Osteocyte (in vitro differentiated cells): ENCODE results near the gene GLUL. TPM values are rescaled to one million over a fixed set of nuclear protein-coding genes. Genes with fewer than 3 reads are reported as not detected.

Source experiments
- DNase-seq: peaks from one replicate; pipeline ENCODE4 v3.0.0; 2021; ENCODE audit warnings: mixed read lengths; ENCODE audit not compliant: unreplicated experiment; ENCODE audit errors: extremely low spot score
- H3K27ac Mint-ChIP-seq: one replicate; pipeline ENCODE4 v1.8.0; 2021; ENCODE audit warnings: mild to moderate bottlenecking, mixed read lengths; ENCODE audit not compliant: unreplicated experiment
- H3K27me3 Mint-ChIP-seq: one replicate; pipeline ENCODE4 v1.8.0; 2021; ENCODE audit warnings: mixed read lengths; ENCODE audit not compliant: unreplicated experiment
- H3K36me3 Mint-ChIP-seq: one replicate; pipeline ENCODE4 v1.8.0; 2021; ENCODE audit warnings: mixed read lengths; ENCODE audit not compliant: unreplicated experiment
- H3K4me1 Mint-ChIP-seq: one replicate; pipeline ENCODE4 v1.8.0; 2021; ENCODE audit warnings: mixed read lengths; ENCODE audit not compliant: unreplicated experiment
- H3K4me3 Mint-ChIP-seq: one replicate; pipeline ENCODE4 v1.8.0; 2021; ENCODE audit warnings: mild to moderate bottlenecking, moderate library complexity, mixed read lengths; ENCODE audit not compliant: unreplicated experiment
- H3K9me3 Mint-ChIP-seq: one replicate; pipeline ENCODE4 v1.8.0; 2021; ENCODE audit warnings: mixed read lengths; ENCODE audit not compliant: unreplicated experiment
- long read RNA-seq: library from polyadenylated mRNA; unstranded; transcript quantifications from one replicate; pipeline ENCODE4 v2.0.0, GENCODE V29; 2021
- total RNA-seq: library from RNA; stranded (reverse); gene quantifications from 2 replicates; pipeline ENCODE4 v1.2.1, GENCODE V29; 2021
- TF ChIP-seq, protein P1 (sequence below): fragments of 200-600 bp; sonication (generic); IDR thresholded peaks from 2 replicates; pipeline ENCODE4 v1.5.0; 2021; ENCODE audit warnings: antibody characterized with exemption, mild to moderate bottlenecking, moderate library complexity

GLUL gene
- 253 and 267 TPM in 2 replicates for total RNA-seq
- long read RNA-seq, full-length matches to known transcripts, result 1,395 of 1,539 reads
- long read RNA-seq, partial matches to known transcripts, result 91 of 1,539 reads
- long read RNA-seq, other reads (novel, unspliced or antisense), result 53 of 1,539 reads

DNA sequence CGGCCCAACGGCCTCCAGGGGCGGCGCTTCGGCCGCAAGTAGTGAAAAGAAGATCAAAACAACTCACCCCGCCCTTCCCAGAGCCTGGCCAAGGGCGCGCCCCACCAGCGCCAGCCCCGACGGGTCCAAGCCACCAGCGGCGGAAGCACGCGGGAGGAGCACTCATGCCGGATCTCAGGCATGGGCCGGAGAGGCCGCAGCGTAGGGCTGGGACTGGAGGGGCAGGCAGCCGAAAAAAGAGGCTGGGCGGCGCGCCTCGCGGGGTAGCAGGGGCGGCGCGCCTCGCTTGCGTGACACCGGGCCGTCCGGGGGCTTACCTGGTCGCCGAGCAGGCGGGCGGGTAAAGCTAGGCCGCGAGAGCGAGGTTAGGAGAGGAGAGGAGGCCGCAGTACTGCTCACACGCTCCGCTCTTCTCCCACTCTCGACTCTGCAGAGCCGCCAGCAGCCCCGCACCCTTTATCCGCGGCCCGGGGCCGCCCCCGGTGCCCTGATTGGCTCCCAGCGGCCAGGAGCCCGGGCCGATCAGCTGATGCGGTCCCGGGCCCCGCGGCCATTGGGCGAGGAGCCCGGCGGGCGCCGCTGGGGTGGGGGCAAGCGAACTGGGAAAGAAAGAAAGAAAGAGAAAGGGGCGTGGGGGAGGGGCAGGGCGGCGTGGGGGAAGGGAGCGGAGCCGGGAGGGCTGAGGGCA is at the start of gene GLUL:
GLUL (minus strand) TSS at position 429 of the 688 bp plus-strand sequence. CDS start 3,053 bp downstream, outside the sequence.
- H3K4me1 Mint-ChIP-seq, result peaks cover 31% of the 10 kb centered on the region
- H3K36me3 Mint-ChIP-seq, result peaks cover 32% of the 10 kb centered on the region
- H3K27me3 Mint-ChIP-seq, result no peaks in the 10 kb centered on the region
- DNase-seq, result peak; percentile 98
- H3K27ac Mint-ChIP-seq, result peak within 1 kb of the TSS; percentile 97
- H3K9me3 Mint-ChIP-seq, result no peaks in the 10 kb centered on the region
- TF ChIP-seq, protein P1, sequence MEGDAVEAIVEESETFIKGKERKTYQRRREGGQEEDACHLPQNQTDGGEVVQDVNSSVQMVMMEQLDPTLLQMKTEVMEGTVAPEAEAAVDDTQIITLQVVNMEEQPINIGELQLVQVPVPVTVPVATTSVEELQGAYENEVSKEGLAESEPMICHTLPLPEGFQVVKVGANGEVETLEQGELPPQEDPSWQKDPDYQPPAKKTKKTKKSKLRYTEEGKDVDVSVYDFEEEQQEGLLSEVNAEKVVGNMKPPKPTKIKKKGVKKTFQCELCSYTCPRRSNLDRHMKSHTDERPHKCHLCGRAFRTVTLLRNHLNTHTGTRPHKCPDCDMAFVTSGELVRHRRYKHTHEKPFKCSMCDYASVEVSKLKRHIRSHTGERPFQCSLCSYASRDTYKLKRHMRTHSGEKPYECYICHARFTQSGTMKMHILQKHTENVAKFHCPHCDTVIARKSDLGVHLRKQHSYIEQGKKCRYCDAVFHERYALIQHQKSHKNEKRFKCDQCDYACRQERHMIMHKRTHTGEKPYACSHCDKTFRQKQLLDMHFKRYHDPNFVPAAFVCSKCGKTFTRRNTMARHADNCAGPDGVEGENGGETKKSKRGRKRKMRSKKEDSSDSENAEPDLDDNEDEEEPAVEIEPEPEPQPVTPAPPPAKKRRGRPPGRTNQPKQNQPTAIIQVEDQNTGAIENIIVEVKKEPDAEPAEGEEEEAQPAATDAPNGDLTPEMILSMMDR, result peak; percentile 3
- H3K4me3 Mint-ChIP-seq, result peak within 1 kb of the TSS; percentile 96

DNA sequence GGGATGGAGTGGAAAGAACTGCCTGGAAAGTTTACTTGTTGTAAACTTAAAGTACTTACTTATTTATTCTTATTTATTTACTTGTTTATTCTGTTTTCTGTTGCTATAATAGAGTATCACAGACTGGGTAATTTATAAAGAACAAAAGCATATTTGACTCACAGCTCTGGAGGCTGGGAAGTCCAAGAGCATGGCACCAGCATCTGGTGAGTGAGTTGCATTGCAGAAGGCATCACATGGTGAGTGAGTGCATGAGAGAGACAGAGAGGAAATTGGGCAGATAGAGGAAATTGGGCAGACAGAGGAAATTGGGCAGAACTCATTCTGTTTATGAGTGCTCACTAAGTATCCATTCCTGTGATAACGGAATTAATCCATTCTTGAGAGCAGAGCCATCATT is 46.7 kb upstream of the GLUL start:
- Mint-ChIP-seq H3K4me3 (no peak overlapping the region), H3K9me3 (no peaks in the 10 kb centered on the region), H3K4me1 (no peaks in the 10 kb centered on the region), H3K27ac (no peak overlapping the region), H3K27me3 (peaks cover 12% of the 10 kb centered on the region), H3K36me3 (no peaks in the 10 kb centered on the region)
- no peak for DNase-seq
- TF ChIP-seq, protein P1, result no peak

DNA sequence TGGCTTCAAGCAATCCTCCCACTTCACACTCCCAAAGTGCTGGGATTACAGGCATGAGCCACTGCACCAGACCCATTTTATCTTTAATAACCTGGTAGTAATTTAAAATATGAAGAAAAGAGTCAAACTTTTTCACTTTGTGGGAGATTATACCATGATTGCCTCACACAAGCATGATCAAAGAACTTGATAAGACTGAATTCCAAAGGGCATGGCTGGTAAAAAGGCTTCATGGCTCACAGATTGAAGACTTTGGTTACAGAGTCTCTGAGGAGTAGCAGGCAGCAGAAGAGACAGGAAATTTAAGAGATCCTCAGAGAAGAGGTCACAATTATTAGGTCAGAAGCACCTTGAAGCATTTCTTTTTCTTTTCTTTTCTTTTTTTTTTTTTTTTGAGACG is 42.0 kb upstream of the GLUL start:
- TF ChIP-seq, protein P1, result no peak
- no peaks in the 10 kb centered on the region for H3K9me3 Mint-ChIP-seq
- peaks cover 22% of the 10 kb centered on the region for H3K27me3 Mint-ChIP-seq
- no peaks in the 10 kb centered on the region for H3K36me3 Mint-ChIP-seq
- H3K4me1 Mint-ChIP-seq, result no peaks in the 10 kb centered on the region
- H3K4me3 Mint-ChIP-seq, result no peak overlapping the region
- H3K27ac Mint-ChIP-seq, result no peak overlapping the region
- DNase-seq, result no peak

DNA sequence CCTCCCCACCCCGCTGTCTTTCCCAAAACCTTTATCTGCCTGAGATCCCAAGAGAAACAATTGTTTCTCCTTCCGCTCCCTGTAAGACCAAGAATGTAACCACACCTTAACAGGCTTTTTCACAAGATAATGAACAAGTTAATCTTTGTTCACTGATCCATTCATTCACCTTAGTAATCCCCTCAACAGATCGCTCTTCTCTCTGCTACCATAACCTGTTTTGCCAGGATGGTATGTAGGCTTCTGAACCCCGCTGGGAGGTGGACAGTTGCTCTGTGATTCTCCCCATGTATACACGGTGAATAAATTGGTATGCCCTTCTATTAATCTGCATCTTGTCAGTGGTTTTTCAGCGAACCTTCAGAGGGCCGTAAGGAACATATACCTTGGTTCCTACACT is 39.7 kb upstream of the GLUL start:
- peaks cover 18% of the 10 kb centered on the region for H3K27me3 Mint-ChIP-seq
- TF ChIP-seq, protein P1, result no peak
- no peak overlapping the region for H3K27ac Mint-ChIP-seq
- no peaks in the 10 kb centered on the region for H3K4me1 Mint-ChIP-seq
- H3K36me3 Mint-ChIP-seq, result no peaks in the 10 kb centered on the region
- DNase-seq, result no peak
- no peak overlapping the region for H3K4me3 Mint-ChIP-seq
- H3K9me3 Mint-ChIP-seq, result no peaks in the 10 kb centered on the region

DNA sequence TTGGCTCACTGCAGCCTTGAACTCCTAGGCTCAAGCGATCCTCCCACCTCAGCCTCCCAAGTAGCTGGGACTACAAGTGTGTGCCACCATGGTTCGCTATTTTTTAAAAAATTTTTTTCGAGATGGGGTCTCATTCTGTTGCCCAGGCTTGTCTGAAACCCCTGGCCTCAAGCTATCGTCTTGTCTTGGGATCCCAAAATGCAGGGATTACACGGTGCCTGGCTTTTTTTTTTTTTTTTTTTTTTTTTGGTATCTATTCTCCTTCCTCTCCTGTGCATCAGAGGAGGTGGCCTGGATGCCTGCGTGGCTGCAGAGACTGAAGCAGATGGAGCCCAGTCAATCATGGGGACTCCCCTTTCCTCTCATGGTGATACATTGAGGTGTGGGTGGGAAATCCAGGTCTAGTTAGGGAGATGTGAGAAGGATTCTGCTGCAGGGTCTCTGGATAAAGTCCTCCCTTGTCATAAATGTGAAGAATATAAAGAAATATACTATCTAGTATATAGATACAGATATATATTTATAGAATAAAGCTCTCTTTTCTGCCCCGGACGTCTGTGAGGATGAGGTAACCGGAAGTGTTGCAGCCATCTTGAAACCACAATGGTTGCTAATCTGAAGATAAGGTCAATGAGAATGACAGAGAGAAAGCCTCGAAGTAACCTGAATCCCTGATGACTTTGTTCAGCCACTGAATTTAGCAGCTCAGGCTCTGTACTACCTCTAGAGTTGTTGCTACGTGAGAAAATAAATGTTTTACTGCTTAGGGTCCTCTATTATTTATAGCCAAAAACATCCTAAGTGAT is 38.9 kb upstream of the GLUL start:
- Mint-ChIP-seq H3K4me1 (no peaks in the 10 kb centered on the region), H3K9me3 (no peaks in the 10 kb centered on the region), H3K36me3 (no peaks in the 10 kb centered on the region), H3K27ac (no peak overlapping the region), H3K4me3 (no peak overlapping the region), H3K27me3 (peaks cover 18% of the 10 kb centered on the region)
- DNase-seq, result no peak
- TF ChIP-seq, protein P1, result no peak
